A172 (cell line): ENCODE results near the gene TNFAIP8. TPM values are rescaled to one million over a fixed set of nuclear protein-coding genes. Genes with fewer than 3 reads are reported as not detected.
"Not testable (repeated sequence)": the region's sequence is repeated elsewhere in the genome, so short reads cannot be mapped to it uniquely, and the experiment has no call there.

Experiments used
- DNase-seq: peaks from one replicate; pipeline ENCODE4 v3.0.0-alpha.2; 2015; ENCODE audit warnings: low spot score
- total RNA-seq: library from RNA; depleted of rRNA; stranded (reverse); fragments of >200 nt; shearing (Covaris generic); gene quantifications from 2 replicates; pipeline ENCODE4 v1.2.3, GENCODE V29; 2014

Gene TNFAIP8
- total RNA-seq, 1 experiment from 2014 or later = 18.0 TPM

DNA sequence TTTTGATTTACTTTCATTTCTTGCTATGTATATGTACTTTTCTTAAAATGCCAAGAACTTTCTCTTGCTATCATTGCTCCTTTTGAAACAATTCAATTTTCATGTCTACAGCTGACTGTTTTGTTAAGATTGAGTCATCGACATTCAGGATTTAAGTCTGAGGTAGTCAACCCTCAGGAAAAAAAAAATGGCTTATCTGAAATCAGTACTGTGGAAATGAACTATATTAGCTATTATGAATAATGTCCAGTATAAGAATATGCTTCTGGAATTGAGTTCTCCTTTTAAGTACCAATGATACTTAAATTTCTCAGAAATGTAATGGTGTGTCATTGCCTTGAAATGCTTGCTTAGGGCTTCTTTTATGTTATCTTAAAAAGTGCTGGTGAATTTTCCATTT, 37.9 kb downstream of the TNFAIP8 start:
- DNase-seq = no peak

DNA sequence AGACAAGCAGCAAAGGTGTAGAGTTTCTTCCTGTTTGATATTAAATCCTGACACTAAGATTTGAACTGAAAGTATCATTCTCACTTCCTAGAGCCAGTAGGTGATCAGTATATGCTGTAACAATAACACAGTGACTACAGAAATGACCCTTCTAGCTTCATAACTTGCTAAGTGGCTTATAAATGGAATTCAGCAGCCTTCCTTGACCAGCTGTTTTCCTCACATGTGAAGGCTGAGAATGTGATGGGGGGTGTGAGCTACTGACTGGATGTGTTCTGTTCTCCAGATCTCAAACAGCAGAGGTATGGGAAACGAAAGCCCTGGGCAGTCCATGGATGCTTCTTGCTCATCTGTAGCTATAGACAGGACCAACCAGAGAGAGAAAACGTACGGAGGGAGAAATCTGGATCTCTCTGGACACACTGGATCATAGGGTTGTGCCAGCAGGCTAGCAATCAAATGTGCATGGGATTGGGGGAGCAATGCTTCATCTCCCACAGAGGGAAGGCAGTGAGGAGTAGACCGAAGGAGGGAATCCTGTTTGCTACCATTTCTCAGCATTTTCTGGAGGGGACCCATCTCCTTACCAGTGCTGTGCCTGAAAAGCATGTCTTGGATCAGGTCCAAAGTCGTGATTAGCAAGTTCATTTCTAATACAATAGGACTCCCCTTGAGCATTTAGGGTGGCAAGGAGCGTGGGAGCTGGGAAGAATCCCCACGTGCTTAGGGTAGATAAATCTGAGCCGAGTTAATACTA, 39.4 kb downstream of the TNFAIP8 start:
- DNase-seq = no peak

DNA sequence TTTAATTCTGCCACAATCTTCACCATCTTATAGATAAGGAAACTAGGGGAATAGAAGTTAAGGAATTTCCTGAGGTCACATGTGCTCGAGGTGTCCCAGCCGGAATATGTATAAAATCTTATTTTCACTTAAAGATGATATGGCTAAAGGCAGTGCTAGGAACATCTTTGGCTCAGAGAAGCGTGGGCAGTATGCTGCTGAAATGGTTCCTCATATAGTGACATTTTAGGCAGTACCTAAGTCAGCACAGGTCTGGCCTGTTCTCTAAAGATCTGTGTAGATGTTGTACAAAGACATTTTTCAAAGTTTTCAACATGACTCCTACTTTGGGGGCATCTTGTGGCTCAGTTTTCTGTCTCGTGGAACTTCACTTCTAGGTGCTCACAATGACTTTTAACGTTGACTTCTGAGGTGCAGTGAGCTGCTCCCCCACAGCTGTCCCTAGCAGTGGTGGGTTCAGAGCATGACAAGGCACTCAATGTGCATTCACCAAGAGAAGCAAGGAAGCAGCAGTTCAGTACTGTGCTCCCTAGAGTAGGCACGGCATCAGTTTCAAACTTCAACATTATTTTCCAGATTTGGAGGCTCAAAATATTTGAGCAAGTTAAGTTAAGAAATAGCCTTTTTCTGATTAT, 40.3 kb downstream of the TNFAIP8 start:
- DNase-seq = no peak

DNA sequence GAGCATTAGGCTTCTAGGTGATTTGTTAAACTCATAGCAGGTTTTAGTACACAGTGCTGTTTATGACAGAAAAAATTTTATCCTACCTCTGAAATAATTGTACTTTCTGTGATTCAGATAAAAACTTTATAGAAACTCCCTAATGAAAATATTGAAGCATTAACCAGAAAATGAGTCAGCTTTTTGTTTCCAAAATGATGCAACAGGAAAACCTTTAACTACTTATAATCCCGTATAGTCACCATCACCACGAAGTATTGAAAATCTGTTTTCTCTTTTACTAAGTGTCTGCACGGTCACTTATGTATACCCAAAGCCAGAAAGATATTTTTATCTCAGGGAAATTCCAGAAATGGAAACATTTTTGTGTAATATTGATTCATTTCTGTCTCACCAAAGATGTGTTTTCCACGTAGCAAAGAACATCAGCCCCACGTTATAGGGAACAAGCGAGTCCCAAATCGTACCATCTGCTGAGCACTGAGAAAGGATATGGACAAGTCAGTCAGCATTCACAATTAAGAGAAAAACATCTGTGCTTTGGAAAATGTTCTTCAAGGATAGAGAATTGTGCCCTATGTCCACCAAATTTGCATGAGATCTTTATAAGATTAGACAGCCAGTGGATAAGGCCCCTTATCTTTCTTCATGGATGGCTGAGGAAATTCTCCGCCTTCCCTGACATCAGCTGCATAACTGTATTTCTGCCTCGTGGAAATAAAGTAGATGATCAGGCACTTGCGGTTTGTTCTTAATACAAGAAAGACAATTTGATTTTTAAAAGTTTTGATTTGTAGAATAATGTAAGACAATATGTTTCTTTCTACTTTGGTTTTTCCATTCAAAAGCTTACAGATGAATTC, 41.9 kb downstream of the TNFAIP8 start:
- DNase-seq = peak; percentile 42

DNA sequence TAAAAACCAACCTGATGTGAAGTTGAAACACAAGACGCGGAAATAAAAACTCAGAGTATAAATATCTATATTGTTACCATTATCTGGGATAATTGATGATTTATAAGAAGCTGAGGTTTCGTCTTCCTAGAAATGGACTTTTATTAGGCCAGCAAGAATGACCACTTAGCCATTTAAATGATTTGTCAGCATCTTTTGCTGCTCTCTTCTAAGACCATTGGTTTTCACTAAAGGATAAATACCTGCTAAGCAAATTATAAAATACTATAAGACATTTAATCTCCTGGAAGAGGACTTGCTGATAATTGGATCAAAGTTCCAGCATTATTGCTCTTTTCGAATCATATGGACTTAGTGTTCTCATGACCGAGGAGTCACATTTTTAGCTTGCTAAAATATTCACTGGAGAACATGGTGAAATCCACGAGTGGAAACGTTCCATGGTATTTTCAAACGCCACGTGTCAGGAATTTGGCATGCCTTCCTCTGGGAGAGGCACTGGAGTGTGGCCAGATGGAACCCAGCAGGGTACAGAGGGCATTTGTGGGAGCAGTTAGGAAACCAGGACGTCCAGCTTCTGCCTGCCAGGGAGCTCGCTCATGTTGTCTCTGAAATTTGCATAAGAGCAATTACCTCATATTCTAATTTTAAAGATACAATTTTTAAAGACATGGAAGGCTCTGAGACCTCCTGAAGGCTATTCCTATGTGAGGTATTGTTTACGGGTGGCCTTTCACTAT, 43.1 kb downstream of the TNFAIP8 start:
- no peak for DNase-seq

DNA sequence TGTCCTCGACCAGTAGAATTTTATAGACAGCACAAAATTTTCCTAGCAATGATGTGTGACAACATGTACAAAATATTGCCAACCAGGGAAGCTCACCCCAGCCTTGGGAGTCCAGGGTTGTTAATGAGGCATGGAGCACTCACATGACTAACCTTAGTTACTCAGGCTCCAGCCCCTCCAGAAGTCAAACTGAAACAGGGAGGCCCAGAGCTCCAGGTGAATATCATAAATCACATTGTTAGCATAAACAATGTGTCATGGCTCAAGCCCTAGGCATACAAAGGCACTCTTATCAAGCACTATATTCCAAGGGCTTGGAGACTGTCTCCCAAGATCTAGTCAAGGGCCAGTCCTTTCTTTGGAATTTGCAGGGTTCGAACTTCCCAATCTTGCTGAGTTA, 44.4 kb downstream of the TNFAIP8 start:
- peak; percentile 75 for DNase-seq

DNA sequence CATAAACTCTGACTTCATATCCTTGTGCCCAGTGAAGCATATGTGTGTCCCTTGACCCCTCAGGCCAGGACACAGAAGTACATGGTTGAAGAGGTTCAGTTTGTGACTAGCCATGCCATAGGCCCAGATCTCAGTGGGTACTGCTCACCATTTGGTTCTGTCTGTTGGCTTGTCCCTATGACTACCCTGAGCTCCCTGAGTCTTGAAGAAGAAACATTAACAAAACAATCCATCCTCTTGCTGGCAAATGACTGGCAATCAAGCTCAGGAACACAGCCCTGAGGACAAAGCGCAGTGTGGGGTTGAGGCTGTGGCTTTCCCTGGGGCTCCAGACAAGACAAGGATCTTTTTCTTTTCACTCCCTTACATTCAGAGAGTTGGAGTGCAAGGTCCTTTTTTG, 46.3 kb downstream of the TNFAIP8 start:
- DNase-seq = no peak

DNA sequence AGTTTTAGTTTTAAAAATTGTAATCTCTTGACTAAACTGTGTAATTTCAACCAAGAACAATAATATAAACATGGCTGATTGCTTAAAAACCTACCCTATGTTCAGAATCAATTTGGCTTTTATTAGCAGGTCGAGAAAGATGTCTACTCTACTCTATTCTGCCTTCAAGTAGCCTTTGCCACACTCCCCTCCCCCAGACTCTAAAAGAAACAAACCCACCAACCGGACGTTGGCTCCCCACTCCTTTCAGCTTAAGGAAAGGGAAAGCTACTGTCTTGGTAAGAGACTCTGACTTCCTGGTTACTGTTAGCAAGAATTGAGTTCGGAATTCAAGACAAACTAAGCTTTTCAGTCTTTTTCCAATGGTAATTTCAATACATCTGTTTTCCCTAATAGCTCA, 46.7 kb downstream of the TNFAIP8 start:
- no peak for DNase-seq

DNA sequence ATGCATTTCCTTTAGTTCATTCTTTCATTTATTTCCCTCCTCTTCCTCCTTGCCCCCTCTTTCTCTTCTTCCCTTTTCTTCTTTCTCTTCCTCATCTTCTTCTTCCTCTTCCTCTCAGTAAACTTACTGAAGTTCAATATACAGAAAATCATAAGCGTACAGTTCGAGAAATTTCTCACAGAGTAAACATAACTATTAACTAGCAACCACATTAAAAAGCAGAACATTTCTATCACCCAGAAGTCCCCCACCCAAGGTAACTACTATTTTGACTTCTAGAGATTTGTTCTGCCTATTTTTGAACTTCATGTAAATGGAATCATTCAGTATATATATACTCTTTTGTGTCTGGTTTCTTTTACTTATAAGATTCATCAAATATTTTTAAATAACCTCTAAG, 48.2 kb downstream of the TNFAIP8 start:
- DNase-seq = no peak

DNA sequence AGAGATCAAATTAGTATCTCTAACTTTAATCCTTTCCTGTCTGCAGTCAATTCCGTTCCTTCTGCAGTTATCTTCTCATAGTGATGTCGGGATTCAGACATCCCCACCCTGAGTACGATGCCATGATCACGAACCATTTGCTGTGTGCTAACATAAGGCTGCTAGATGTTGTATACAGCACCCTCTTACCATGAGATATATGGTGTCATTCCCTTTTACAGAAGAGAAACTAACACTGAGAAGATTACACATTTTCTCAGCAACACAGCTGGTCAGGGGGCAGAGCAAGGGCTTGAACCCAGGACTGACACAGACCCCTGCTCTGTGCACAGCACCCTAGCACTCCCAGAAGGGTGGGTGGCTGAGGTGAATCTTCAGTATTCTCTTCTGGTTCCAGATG, 49.6 kb downstream of the TNFAIP8 start:
- DNase-seq = no peak

DNA sequence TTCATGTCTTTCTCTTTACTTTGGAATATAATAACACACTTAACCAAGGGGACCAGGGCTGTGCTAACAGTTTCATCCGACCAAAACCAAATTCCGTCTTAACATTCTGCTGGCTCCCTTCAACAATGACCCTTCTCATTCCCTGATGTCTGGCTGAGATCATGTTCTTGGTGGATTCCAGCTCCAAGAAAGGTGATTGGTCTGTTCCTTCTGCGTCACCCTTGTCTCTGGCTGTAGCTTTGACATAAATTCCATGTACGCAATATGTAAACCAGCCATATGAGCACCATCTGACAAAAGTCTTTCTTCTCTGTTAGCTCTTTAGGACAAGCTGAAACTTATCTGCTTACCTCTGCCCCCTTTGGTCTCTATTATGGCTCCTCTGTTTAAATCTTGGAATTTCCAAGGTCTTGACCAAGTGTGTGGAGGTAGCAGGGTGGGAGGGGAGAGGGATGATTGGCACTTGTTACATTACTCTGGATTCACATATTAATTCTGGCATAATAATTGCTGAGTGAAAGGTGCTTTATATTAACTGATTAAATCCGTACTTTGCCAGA, 50.8 kb downstream of the TNFAIP8 start:
- no peak for DNase-seq

DNA sequence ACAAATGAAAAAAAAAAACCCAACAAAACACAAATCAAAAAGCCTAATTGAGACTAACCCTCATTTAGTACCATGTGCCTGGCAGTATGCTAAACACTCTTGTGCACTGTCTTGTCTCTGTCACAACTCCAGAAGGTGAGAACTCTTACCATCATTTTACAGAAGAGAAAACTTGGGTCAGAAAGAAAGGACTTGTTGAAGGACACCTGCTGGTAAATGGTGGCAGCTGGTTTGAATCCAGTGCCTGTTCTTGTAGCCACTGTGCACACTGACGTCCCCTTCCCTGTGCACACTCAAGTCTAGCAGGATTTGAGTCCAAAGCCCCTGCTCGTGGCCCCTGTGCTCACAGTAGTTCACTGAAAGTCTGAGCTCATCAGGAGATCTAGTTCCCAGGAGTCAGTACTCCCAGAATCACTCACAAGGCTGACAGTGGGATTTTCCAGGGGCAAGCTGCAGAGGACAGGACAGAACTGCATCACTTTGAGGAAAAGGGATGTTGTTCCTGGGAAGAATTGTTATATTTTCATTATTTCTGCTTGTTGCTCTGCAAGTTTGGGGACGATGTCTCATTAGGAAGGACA, 53.5 kb downstream of the TNFAIP8 start:
- DNase-seq = no peak

DNA sequence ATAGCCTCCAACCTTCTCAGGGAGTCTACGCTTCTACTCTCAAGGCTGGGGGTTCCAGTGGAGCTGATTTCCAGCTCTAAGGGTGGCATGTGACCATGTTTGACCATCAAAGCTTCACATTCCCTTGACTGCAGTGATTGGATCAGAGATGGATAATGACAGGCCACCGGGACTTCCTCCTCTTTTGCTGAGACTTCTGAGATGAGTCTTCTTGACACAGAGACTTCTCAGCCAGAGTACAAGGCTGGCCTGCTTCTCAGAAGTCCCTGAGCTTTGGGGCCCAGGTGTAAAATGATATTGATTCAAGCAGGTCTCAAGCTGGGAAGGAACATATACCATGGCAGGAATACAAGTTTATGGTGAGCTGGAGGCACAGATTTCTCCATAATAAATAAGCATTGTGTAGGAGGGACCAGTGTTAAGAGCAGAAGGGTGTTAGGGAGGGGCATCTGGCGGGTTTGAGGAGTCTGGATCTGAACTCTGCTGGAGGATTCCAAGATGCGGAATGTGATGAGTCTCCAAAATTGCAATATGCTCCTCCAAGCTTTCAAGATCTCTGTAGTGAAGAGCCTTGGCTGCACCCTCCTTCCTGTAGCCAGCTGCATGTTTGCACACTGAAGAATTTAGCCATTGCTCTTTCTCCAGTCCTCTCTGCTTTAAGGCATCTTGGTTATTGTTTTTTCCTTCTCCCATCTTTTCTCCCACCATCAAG, 54.8 kb downstream of the TNFAIP8 start:
- DNase-seq = no peak

DNA sequence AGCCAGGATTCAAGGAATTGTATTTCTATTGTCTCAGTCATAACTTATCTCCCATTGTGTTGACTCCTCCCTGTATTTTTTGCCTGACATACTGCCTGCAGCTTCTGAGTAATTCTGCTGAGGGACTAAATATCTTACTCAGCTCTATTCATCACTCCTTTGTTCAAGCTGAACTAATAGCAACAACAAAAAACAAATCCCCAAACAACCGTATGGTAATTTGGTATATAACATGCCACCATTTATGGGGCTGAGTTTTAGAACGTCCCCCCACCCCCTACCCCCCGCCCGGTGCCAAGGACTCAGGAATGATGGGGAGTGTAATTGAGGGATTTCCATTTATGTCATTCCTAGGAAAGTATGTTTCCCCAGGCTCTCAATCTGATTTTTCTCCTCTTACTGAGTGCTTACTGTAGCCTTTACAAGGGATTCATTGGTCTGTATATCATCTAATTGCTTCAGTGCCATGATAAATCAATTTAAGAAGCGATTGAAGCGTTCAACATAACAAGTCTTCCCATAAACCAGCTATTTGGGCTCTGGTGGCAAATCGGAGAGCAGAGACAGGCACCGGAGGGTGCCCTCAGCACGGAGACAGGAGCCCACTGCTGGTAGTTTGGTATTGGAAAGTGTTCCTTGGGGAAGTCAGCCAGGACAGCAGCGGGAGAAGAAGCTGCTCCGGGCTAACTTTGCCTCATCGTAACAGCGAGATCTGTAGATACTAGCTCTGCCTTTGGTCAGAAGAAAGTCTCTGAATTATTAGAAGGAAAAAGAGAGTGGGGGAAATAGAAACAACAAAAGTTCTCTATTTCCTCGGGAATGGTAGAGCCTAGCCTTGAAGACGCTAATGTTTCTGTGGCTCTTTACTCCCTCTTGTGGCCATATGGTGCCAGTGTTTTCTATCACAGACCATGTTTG, 55.8 kb downstream of the TNFAIP8 start:
- DNase-seq = peak; percentile 82

DNA sequence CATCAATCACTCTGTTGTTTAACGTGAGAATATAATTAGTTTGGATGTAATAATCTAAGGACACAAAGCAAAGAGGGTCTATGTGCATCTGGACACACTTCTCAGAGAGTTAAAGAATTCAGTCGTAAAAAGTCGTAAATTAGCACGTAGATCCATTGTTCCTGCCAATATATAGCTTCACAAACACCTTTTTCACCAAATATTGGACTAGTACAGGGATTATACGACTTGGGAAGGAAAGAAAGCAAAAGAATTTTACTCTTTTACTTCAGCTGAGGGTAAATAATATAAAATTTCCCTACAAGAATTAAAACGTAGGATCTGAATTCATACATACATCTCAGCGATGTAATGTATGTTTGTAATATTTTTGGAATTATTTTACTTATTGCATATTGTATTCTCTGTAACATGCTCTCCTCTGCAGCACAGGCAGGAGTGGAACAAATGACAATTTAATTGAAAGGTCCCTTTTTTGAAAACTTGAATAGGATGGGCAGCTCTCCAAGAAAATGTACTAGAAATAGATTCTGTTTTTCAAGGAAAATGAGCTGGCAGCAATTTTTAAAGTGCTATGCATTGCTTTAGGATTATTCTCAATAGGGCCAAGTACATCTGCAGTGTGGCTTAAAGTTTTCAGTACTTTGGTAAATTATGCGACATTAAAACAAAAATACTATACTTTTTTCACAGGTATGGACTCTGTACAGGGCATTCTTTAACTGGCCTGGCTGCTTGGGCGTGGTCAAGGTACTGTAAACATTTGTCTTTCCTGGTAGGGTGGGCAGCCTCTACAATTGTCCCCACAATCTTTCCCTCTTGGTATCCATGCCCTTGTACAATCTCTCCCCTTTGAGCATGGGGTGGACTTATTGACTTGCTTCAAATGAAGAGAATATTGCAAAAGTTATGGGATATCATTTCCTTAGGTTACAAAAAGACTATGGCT, 56.7 kb downstream of the TNFAIP8 start:
- DNase-seq = no peak

DNA sequence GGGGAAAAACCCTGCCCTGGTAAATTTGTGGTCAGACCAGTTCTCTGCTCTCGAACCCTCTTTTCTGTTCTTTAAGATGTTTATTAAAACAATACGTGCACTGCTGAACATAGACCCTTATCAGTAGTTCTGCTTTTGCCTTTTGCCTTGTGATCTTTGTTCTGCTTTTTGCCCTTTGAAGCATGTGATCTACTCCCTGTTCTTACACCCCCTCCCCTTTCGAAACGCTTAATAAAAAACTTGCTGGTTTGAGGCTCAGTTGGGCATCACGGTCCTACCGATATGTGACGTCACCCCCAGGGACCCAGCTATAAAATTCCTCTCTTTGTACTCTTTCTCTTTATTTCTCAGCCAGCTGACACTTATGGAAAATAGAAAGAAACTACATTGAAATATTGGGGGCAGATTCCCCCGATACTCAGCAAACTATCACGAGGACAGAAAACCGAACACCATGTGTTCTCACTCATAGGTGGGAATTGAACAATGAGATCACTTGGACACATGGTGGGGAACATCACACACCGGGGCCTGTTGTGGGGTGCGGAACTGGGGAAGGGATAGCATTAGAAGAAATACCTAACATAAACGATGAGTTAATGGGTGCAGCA, 58.4 kb downstream of the TNFAIP8 start:
- not testable (repeated sequence) for DNase-seq

DNA sequence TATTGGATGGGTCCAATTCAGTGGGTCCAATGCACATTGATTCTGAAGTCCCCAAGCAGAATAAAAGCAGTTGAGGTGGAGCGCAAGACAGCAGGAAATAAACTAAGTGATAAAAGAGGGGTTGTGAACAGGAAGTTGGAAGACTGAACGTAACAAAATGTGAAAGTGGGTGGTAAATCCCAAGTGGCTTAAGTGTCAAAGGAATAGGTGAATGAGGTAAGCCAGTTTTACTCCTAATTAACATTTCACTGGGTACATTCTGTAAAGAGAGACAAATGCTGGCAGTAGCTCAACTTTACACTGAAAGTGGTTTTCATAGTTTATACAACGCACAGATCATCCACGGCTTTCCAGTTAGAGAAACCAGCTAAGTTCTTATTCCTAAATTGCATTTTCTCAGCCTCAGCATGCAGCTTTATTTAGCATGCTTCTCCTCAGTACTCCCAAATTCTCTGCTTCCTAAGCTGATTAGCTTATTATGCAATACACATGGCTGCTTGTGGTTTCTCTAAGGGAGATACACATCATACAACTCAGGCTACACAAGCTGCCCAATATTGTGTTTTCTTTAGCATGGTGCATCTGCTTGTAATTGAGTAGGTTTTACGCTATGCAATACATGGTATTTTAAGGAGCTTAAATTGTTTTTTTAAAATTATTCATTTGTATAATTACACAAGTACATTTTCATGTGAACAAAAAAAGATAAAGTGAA, 62.2 kb downstream of the TNFAIP8 start:
- DNase-seq = peak; percentile 48
